GM18511 (cell line): ENCODE measurements around the gene PPP1R7.

Source experiments
- ATAC-seq: cut with Tn5 transposase; IDR thresholded peaks from one replicate; pipeline ENCODE4 v1.9.1; 2021; ENCODE audit warnings: mild to moderate bottlenecking, moderate library complexity; ENCODE audit not compliant: unreplicated experiment

Gene PPP1R7

DNA sequence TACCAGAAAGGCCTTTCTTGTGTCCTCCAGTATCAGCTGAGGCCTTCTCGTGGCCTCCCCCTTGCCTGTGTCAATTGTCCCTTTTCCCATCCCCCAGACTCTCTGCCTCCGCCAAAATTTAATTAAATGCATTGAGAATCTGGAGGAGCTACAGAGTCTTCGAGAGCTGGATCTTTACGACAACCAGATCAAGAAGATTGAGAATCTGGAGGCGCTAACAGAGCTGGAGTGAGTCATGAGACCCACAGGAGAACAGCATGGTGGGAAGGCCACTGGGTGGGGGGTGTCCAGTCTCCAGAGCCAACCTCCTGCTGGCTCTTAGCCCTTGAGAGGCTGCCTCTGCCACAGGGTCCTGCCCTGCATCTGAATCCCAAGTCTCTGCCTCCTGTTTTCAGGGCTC is 8.8 kb downstream of the PPP1R7 start:
- no peak for ATAC-seq

DNA sequence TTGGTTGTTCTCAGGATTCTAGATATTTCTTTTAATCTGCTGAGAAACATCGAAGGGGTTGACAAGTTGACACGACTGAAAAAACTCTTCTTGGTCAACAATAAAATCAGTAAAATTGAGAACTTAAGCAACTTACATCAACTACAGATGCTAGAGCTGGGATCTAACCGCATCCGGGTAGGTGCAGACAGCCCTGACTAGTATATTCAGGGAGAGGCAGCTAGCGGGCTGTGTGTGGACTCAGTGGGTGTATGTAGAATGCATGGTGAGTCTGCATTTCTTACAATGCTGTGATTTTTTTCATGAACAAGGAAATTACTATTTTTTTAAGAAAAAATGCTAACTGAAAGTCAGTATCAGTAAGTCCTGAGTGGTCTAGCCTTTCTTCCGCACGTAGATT is 10.1 kb downstream of the PPP1R7 start:
- ATAC-seq = no peak

DNA sequence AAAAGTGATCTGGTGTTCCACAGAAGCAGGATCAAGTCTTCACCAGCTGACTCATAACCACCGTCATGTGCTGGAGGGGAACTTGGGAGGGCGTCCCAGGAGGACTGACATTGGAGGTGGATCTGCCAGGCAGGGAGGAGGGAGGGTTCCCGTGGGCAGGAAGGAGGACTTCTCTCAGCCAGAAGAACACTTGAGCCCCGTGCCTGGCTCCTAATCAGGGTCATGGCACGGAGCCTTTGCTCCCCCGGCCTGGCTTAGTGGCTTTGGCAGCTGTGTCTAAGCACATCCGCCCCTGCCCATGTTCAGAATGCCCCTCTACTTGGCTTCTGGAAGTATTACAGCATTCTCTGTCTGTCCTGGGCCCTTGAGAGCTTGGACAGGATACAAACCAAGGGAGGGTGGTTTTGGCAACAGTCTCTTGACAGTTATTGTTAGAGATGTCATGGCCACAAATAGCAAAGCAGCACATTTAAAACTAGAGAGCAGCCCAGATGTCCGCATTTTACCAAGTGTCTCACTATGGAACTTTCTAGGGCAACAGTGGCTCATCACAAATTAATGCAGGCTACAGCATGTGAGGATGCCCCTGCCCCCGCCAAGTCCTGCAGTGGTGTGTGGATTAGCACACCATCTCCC is 11.5 kb downstream of the PPP1R7 start:
- ATAC-seq = no peak

DNA sequence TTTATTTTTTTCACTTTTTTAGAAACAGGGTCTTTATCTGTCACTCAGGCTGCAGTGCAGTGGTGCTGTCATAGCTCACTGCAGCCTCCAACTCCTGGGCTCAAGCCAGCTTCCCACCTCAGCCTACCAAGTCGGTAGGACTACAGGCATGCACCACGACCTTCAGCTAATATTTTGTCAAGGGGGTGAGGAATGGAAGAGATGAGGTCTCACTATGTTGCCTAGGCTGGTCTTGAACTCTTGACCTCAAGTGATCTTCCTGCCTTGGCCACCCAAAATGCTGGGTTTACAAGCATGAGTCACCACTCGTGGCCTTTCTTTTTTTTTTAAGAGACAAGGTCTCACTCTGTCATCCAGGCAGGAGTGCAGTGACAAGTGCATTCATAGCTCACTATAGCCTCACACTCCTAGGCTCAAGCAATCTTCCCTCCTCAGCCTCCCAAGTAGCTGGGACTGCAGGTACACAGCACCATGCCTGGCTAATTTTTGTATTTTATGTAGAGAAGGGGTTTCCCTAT is 13.4 kb downstream of the PPP1R7 start:
- ATAC-seq = no peak

DNA sequence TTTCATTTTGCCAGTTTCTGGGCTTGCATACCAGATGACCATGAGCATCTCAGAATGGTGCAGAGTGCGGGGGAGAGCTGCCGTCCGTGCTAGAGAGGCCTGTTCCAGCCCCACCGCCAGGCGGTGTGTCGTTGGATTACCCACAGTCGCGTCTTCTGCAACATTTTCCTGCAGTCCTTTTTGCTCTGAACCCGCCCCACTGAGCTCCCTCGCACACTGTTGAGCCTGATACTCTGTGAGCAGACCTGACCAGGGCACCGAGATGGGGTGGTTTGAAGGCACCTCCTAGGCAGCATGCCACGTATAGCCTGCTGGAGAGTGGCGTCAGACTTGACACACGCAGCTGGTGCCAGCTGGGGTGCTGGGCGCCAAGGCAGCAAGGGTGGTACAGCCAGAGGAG is 18.1 kb downstream of the PPP1R7 start:
- no peak for ATAC-seq

DNA sequence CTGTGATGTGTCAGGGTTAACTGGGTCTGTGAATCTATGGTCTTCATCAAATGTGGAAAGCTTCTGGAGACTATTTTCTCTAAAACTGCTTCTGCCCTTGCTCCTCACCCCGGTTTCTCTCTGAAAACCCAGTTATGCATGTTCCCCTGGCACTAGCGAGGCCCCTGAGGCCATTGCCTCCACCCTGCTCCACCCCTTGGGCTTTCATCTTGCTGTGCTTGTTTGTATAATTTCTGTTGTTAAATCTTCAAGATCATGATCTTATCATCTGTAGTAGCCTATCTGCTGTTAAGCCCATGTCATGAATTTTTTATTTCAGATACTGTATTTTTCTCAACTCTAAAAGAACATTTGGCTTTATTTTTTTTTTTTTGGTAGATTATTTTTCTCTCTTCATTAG is 23.3 kb downstream of the PPP1R7 start:
- ATAC-seq = no peak

DNA sequence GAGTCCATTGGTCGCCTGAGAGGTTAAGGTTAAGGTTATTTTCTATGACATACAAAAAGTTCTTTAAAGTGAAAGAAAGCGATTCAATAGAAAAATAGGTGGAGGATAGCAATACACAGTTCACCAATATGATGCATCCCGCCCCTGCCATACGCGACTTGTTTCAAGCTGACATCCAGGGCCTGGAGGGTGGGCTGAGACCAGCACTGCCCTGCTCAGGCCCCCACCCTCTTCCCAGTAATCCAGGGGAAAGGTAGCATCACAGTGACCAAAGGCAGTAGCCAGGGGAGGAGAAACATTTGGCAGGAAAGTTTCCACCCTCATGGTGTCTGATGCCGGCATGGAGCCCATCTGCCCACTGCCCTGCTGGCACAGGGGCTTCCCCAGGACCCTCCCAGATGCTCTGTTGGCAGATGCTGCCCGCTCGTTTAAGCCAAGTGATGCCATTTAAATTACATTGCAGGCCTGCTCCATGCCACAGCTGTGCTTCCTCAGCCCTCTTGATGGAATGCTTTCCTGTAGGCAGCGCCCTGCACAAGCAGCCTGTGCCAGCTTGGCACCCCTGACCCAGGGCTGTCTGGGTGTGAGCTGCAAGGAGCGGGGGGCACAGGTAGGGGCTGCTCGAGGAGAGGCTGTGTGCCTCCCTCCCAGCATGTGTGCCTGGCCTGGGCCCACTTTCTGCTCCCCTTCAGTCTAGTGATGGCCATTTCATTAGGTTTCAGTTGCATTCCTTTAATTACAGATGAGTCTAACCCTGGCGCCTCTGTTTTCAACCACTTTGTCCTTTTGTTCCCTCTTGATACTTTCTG is 27.5 kb downstream of the PPP1R7 start:
- no peak for ATAC-seq

DNA sequence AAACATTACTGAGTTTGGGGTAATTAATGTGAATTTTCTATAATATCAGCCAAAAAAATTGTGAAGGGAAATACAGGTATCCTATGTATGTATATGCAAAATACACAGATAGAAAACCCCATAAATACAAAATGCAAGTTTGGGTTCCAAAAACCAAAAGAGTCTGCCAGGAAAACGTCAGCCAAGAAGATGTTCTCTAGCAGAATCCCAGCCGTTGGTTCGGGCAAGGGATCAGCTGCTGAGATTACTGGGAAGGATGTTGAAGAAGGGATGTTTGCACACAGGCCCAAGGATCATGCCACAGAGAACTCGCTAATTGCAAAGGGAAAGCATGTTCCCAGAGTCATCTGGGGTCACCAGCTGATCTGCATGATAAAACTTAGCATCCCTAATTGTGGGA is 28.7 kb downstream of the PPP1R7 start:
- no peak for ATAC-seq

DNA sequence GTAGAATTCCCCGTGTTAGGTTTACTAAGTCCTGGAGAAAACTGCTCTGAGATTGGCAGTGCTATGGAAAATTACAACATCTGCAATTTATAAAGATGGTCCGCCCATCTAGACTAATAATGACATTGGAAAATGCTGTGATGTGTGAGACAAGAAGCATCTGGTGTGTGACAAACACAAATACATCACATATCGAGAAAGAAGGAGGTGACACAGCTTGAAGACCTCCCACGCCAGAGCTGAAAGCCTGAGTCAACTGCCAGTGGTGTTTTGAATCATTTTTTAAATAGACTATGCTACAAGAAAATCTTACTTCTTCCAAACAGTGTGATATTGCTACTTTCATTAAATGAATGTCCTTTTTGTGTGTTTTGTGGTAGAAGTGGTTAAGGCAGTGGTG is 29.6 kb downstream of the PPP1R7 start:
- ATAC-seq = no peak

DNA sequence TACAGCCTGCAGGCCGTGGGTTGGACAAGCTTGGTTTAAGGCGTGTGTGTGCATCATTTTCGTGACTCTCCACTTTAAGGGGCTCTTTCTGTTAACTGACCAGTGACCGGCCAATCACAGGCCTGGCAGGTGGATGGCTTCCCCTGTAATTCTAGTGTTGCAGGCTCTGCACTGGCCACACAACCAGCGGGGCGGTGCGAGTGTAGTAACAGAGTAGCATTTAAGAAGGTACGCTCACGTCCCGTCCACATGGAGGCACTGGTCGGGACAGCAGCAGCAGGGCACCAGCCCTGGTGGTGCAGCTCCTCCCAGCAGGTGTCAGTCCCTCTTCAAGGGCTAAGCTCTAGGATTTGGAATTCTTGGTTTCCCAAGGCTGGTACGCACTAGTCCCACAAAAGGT is 30.2 kb downstream of the PPP1R7 start:
- ATAC-seq = no peak

DNA sequence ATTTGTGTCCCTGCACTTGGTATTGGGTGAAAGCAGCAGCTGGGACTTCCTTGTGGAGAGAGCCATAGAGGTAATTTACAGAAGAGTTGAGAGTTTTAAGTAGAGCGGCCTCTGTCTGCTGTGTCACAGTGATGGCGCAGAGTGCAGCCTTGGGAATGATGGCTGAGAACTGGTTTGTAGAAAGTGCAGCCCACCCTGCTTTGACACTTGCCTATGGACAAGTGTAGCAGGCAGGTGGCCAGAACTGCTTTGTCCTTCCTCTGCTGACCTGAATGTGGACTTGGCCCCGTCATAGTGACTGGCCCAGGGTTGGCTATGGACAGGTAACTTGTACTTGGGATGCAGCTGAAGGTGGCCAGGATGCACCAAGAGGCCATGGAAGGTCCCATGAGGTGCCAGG is 31.9 kb downstream of the PPP1R7 start:
- ATAC-seq = no peak

DNA sequence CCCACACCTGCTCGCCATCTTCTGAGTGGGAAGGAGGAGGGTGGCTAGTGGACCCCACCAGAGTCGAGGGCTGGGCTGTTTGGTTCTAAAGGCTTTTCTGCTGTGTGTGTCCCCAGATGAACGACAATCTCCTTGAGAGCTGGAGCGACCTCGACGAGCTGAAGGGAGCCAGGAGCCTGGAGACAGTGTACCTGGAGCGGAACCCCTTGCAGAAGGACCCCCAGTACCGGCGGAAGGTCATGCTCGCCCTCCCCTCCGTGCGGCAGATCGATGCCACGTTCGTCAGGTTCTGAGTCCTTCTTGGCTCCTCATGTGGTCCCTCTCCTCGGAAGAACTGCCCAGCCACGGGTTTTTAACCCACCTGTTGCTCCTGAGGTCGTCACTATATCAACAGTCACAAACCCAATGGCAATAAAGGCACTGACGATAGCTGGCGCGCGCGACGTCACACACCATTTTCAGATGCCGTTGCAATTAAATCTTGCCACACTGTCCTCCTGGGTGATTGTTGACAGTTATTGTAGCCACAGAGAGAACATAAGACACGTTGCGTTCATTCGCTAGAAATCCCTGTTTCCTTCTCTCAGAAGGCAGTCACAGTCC is 32.4 kb downstream of the PPP1R7 start:
- no peak for ATAC-seq

DNA sequence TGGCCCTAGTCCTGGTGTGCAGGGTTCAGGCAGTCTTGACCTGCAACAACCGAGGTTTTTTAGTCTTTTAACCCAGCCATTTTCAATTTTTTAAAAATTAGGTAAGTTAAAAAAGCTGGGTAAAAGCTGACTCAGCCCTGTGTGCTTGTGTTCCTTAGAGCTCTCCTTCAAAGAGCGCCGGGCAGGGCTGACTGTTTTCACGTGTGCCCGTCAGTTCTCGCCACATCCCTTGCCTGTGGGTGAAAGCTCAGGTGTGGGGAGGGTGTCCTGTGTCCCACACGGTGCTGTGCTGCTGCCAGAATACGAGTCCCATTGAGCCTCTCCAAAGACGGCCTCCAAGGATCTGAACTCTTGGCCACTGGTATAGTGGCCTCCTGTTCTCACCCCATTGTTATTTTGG is 33.0 kb downstream of the PPP1R7 start:
- ATAC-seq = no peak

DNA sequence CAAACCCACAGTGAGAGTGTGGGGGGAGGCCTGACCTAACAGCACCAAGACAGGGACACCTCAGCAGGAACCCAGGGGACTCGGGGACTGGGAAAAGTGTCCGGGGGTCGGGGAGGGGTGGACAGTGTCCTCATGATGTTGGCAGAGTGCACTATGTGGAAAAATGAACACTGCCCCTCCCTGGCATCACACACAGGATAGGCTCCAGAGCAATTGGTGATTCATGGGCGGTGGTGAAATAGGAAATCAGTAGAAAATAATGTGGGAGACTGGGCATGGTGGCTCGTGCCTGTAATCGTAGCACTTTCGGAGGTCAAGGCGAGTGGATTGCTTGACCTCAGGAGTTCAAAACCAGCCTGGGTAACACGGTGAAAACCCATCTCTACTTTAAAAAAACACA is 34.6 kb downstream of the PPP1R7 start:
- ATAC-seq = no peak

DNA sequence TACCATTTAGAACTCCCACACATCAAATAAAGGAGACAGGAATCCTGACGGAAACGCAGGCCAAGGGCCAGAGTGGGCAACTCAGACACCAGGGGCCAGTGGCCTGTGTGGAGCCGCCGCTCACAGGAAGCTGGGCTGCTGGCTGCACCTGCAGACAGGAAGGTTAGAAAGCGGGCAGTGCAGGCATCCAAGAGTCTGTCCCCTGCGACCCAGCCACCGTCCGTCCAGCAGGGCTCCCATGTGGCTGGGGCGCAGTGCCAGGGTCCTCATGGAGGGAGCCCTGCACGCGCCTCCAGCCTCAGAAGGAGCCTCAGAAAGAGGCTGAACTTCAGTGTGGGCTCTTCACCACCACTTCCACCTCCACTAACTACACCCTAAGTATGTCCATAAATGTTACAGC is 35.7 kb downstream of the PPP1R7 start:
- ATAC-seq = no peak

DNA sequence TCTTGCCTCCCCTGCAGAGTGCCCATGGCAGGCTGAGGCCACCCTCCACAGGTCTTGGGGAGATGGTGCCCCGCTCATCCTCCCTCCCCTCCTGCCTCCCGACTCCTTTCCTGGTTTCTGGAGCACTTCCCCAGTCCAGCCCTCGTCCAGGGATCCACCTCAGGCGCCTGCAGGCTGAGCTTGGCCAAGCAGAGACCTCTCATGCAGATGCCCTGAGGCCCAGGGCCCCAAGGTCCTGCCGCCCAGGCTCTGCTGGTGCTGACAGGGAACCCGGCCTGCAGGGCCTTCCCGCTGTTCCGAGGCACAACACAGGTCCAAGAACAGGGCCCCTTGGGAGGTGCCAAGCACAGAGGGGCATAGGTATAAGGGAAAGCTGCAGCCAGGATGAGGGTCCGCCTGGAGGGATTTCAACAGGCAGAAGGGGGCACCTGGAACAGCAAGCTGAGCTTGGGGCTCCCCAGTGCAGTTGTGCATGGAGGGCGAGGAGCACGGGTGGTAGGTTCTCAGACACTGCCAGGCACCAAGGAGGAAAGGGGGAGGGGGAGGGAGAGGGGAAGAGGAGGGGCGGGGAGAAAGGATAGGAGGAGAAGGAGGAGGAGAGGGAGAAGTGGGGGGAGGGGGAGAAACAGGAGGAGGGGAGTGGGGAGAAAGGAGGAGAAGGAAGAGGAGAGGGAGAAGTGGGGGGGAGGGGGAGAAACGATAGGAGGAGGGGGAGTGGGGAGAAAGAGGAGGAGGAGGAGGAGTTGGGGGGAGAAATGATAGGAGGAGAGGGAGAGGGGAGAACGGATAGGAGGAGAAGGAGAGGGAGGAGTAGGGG is 37.0 kb downstream of the PPP1R7 start:
- ATAC-seq = no peak

DNA sequence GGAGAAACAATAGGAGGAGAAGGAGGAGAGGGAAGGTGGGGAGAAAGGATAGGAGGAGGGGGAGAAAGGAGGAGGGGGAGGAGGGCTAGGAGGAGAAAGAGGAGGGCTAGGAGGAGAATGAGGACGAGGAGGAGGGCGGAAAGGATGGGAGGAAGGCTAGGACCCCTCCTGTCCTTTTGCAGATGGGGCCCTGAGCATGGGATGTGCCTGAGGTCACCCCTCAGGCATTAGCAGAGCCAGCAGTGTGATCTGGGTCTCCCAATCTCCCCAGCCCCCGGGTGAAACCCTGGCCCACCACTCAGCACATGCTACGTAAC is 37.6 kb downstream of the PPP1R7 start:
- no peak for ATAC-seq

DNA sequence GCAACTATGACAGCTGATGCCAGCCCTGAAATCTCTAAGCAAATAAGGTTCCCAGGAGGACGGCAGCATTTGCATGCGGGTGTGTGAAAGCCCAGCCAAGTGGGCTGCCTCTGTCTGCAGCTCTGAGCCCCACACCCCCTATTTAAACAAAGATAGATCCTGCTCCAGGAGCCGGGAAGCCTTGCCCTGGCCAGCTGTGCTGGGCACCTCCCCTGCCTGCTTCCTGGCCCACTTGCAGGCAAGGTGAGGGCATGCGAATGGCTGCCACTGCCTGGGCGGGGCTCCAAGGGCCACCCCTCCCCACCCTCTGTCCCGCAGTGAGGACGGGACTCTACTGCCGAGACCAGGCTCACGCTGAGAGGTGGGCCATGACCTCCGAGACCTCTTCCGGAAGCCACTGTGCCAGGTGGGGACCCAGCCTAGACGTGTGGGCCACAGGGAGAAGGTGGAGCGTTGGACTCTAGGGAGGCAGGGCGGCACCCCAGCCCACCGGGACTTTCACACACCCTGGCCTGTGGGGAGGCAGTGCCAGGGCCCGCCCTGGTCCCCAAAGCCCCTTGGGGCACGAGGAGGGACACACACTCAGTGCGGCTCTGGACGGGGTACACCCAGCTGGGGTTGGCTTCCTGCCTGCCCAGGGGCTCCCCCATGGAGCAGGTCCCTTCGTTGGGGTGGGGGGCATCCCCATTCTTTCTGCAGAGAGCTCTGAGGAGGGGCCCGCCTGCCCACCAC is 38.3 kb downstream of the PPP1R7 start, which contains the start of gene ANO7:
Gene ANO7, plus strand, starts transcription at position 317 of the 732 bp plus-strand sequence. CDS start 1,387 bp downstream, outside the sequence.
- no peak for ATAC-seq

DNA sequence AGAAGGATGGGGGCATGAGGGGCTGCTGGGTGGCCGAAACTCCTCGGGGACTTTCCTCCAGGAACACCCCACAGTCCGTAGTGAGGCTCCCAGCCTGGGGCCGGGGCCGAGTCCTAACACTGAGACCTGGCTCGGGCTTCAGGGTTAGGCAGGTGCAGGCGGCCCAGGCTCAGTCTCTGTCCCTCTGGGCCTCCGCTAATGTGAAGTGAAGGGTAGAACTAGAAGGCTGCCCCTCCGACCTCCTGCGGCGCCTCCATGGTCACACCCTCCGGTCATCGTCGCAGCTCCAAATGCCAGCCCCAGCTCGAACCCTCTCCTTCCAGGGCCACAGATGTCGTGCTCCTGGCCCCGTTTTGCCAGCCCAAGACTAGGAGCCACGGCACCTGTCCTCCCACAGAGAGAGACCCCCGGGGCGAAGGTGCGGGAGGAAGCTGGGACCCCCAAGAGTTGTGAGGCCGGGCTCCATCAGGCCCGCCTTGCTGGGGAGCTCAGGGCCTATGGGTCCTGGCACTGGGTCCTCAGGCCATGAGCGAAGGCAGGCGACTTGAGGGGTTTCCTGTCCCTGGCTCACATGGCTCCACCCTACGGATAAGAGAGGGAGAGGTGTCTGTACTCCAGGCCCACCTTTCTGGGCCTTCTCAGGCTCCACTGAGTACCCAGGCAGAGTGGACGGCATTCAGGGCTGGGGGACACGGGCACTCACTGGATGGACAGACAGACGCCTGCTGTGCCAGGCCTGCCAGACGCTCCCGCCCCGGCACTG is 39.0 kb downstream of the PPP1R7 start:
- no peak for ATAC-seq

DNA sequence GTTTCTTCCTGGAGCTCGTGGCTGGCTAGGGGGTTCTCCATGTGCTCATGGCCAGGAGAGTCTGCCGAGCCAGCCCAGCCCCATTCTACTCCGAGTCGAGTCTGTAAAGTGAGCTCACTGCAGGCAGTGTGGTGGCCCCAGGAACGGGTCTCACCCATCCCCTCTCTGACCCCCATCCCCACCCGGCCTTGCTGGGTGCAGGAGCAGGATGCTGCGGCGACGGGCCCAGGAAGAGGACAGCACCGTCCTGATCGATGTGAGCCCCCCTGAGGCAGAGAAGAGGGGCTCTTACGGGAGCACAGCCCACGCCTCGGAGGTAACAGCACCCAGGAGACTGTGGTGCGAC is 39.6 kb downstream of the PPP1R7 start:
- no peak for ATAC-seq
